Anterior cingulate cortex (tissue), 58 donors: ENCODE results near the gene LRCH1.
A peak's percentile ranks its signal among the peaks of the same experiment; 100 is the strongest.

Source experiments
- DNase-seq, 58 donors: peaks; one replicate each; lab custom pipeline; 2025; lab: John Stamatoyannopoulos, UW

Gene LRCH1

DNA sequence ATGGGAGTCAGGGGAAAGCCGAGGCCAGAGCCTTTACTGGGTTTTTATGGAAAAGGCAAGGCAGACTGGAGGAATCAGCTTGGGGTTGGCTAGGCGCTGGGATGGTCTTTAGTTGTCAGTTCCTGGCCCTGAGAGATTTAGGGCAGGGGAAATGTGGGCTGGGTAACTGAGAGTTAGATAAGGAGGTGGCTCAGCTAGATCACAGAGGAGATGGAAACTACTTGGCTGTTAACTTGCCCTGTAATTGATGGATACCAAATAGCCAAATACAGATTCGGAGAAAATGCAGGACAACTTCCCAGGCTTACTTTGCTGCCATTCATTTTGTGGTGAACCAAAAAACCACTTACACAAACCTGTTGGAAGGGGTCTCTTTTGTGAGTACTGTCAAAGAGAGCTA is 54.0 kb downstream of the LRCH1 start:
- no peak for DNase-seq

- DNase-seq, result no peak
These were observed 55.0 kb downstream of the LRCH1 start for GRCh38 chr13:46607768-46608564.

DNA sequence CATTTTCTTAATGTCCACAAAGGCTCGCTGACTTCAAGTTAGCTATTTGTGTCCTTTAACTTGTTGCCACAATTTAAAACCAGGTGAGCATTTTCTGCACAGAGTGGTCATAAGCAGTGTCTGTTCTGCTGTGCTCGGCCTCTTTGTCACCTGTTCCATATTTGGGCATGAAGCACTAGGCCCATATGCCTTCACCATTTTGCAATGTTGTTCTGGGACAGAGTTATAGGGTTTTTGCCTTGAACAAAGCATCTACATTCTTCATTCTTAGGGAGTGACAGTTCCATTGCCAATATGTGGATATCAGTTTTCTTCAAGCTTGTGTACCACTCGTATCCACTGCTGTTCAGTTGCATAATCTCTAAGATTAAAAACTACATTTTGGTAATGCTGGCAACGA is 56.1 kb downstream of the LRCH1 start:
- no peak for DNase-seq

- no peak for DNase-seq
These were observed 56.8 kb downstream of the LRCH1 start for GRCh38 chr13:46609726-46610125.

GRCh38 chr13:46612267-46612666 is 59.3 kb downstream of the LRCH1 start:
- no peak for DNase-seq

- no peak for DNase-seq
These were observed 60.6 kb downstream of the LRCH1 start for GRCh38 chr13:46613409-46614049.

GRCh38 chr13:46614582-46614981 is 61.6 kb downstream of the LRCH1 start:
- DNase-seq, result no peak

DNA sequence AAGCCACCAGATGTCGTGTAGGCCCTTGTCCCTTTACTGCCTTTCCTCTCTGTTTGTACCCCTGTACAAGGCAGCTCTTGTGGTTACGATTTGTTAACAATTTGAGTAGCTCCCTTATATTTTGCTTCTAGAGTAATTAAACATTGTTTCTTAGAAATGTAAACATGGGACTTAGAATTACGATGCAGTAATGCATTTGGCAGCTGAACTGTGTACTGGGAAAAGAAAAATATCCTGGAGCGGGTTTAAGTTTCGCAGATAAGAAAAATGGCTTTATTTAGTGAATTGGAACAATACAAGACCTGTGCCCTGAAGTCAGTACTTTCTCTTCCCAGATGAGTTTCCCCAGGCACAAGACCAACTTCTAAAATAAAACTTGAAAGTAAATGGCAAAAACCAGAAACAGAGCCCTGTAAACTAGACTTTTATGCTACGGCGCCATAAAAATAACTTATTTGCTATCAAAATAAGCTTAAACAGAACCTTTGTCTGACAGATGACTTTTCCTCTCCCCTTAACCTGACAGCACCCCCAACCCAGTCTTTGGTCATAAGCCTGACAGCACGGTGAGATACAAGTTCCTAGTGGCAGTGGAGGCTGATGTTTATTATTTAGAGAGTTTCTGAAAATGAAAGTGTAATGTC is 63.0 kb downstream of the LRCH1 start:
- no peak for DNase-seq

GRCh38 chr13:46617229-46617721 is 64.3 kb downstream of the LRCH1 start:
- no peak for DNase-seq

- DNase-seq, result no peak
These were observed 64.9 kb downstream of the LRCH1 start for GRCh38 chr13:46617885-46618284.

GRCh38 chr13:46618694-46619254 is 65.8 kb downstream of the LRCH1 start:
- DNase-seq, result no peak

GRCh38 chr13:46620029-46620428 is 67.1 kb downstream of the LRCH1 start:
- no peak for DNase-seq

GRCh38 chr13:46620471-46620870 is 67.5 kb downstream of the LRCH1 start:
- DNase-seq, result no peak

DNA sequence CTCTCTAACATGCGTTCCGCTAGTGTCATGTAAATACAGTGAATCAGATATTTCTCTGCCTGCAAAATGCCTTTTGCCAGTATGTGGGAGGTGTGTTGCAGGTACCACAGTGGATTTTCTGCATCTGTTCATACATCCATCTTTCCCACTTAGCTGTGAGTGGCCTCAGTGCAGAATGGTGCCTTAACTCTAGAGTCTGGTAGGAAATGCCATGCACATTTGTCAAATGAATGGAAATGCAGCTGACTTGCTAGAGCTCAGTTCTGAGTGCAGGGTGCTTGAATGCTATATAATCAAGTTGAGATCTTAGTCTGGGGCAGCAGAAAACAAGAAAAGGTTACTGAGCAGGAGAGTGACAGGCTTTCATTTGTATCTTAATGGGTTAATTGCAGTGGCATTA is 68.2 kb downstream of the LRCH1 start:
- DNase-seq, result no peak

DNA sequence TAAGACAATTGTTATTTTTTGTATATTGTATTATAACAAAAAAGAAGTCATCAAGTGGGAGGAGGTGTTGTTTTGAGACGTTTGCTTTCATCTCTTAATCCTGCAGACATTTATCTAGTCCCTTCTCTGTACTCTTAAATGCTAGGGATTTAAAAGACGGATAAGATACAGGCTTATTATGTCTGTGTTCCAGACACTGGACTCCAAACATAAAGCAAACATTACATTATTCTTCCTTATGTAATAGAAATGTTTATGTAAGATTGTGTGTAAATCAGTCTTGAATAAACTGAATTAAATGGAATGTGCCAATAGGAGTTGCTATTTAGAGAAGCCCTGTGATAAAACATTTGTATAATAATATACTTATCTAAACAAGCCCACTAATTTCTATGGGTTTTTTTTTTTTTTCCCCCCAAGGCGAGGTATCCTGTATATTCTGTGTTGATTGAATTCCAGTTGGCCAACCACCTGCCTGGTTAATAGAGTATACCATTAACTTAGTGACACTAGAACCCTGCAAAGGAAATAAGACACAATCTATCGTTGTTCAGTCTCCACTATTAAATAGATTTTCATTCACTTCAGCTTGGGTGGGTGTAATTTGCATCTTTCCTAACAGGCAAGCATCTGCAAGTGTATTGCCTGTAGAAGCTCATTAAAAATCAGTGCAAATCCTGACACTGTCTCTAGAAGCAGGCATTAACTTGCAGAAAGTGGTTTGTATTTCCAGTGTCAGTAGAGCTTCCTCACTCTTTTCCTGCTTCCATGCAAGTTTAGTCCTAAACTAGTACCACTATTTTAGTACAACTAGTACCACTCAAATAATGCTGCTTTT is 69.0 kb downstream of the LRCH1 start:
- DNase-seq, result no peak

DNA sequence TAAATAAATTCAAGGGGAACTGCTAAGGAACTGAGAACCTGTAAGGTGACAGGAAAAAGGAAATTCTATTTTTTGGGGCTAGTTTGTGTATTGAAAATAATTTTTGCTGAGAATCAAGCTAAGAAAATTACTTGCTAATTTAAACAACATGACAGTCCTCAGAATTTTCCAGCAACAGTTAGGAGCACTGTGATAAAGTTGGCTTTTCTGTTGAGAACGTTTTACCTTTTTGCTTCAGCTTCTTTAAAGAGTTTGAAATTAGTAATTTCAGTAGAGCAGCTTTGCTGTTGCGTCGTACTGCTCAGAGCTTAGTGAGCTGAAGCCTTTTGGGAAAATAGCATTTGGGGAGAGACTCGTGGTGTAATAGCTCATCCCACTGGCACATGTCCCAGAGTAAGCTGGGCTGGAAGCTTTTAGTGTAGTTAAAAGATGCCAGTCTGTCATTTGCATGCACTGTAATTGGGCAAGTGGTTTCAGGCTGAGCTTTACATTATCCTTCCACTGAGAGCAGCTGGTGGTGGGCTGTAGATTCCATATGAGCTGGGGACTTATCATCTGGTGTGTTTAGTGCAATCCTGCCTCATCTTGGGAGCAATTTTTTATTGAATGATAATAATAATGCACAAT is 69.8 kb downstream of the LRCH1 start:
- DNase-seq, result peak in 41 of 58 donors; percentile 4 to 81 (median 30)

- DNase-seq, result no peak
These were observed 71.4 kb downstream of the LRCH1 start for GRCh38 chr13:46624353-46624752.

DNA sequence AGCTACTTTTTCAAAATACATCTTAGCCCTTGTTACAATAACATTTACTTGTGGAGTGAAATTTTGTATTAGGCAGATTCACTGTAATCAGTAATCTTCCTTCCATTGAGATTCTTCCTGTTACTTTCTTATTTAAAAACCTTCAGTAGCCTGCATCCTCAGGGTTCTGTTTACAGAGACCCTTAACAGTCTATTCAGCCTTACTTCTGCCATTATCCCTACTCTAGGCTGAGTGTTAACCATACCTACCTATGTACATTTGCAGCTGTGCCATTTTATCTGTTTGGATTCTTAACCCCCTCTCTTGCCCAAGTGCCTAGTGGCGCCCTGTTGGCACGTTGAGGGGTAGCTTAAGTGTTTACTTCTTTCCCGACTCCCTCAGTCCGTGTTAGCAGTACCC is 71.9 kb downstream of the LRCH1 start:
- DNase-seq, result no peak

- no peak for DNase-seq
These were observed 74.5 kb downstream of the LRCH1 start for GRCh38 chr13:46627462-46627861.
